Parathyroid adenoma (tissue), 2 donors: ENCODE data around the gene ASTN2.

Source experiments
- H2AFZ ChIP-seq: fragments of 300-600 bp; sonication (generic); one replicate; pipeline ENCODE4 v1.7.0; 2017; ENCODE audit warnings: antibody characterized with exemption, mild to moderate bottlenecking
- H3K27ac ChIP-seq: fragments of 300-600 bp; sonication (generic); one replicate; pipeline ENCODE4 v1.7.0; 2017
- H3K27me3 ChIP-seq: fragments of 300-600 bp; sonication (generic); one replicate; pipeline ENCODE4 v1.7.0; 2017; ENCODE audit warnings: low read length; ENCODE audit not compliant: control insufficient read depth, insufficient read depth
- H3K36me3 ChIP-seq: fragments of 300-600 bp; sonication (generic); one replicate; pipeline ENCODE4 v1.7.0; 2017; ENCODE audit warnings: low read length; ENCODE audit not compliant: control insufficient read depth, insufficient read depth
- H3K4me1 ChIP-seq: fragments of 300-600 bp; sonication (generic); one replicate; pipeline ENCODE4 v1.7.0; 2017; ENCODE audit warnings: control low read depth
- H3K4me2 ChIP-seq: fragments of 300-600 bp; sonication (generic); one replicate; pipeline ENCODE4 v1.7.0; 2017; ENCODE audit warnings: low read length
- H3K4me3 ChIP-seq: fragments of 300-600 bp; sonication (generic); one replicate; pipeline ENCODE4 v1.7.0; 2017; ENCODE audit warnings: low read depth, low read length
- H3K79me2 ChIP-seq: fragments of 300-600 bp; sonication (generic); one replicate; pipeline ENCODE4 v1.7.0; 2017; ENCODE audit warnings: control low read depth
- H3K9ac ChIP-seq: fragments of 300-600 bp; sonication (generic); one replicate; pipeline ENCODE4 v1.7.0; 2017; ENCODE audit warnings: mild to moderate bottlenecking
- H3K9me3 ChIP-seq: fragments of 300-600 bp; sonication (generic); one replicate; pipeline ENCODE4 v1.7.0; 2017; ENCODE audit warnings: low read length; ENCODE audit not compliant: control insufficient read depth
- TF ChIP-seq, protein P1 (sequence below): fragments of 300-600 bp; sonication (generic); IDR thresholded peaks from one replicate; pipeline ENCODE4 v1.7.0; 2017; ENCODE audit warnings: antibody characterized with exemption, mild to moderate bottlenecking
- donor health status: primary hyperparathyroidism.

Gene ASTN2

DNA sequence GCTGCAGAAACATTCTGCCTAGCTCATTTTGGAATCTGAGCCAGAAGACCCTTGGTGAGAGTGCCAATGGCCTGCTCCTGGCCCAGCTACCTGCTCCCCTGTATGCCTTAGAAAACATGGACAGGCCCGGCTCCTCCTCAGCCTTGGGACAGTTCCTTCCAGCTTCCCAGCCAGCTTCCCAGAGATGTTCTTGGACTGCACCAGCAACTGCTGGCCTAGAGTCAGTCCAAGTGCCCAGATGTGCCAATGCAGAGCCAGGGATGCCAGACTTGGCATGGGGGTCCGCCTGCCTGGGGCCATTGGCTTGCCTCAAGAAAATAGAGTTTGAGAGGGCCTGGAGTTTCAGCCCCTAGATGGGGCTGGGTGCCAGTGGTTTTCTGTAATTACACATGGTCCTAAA lies 870.0 kb downstream of the ASTN2 start:
- H3K4me2 ChIP-seq: no peak overlapping the region
- H3K4me3 ChIP-seq: no peak overlapping the region
- H3K36me3 ChIP-seq: no peaks in the 10 kb centered on the region
- H2AFZ ChIP-seq: no peak overlapping the region
- H3K9me3 ChIP-seq: no peaks in the 10 kb centered on the region
- no peaks in the 10 kb centered on the region for H3K27me3 ChIP-seq
- TF ChIP-seq, protein P1, sequence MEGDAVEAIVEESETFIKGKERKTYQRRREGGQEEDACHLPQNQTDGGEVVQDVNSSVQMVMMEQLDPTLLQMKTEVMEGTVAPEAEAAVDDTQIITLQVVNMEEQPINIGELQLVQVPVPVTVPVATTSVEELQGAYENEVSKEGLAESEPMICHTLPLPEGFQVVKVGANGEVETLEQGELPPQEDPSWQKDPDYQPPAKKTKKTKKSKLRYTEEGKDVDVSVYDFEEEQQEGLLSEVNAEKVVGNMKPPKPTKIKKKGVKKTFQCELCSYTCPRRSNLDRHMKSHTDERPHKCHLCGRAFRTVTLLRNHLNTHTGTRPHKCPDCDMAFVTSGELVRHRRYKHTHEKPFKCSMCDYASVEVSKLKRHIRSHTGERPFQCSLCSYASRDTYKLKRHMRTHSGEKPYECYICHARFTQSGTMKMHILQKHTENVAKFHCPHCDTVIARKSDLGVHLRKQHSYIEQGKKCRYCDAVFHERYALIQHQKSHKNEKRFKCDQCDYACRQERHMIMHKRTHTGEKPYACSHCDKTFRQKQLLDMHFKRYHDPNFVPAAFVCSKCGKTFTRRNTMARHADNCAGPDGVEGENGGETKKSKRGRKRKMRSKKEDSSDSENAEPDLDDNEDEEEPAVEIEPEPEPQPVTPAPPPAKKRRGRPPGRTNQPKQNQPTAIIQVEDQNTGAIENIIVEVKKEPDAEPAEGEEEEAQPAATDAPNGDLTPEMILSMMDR: no peak
- no peaks in the 10 kb centered on the region for H3K79me2 ChIP-seq
- no peaks in the 10 kb centered on the region for H3K4me1 ChIP-seq
- no peak overlapping the region for H3K27ac ChIP-seq
- H3K9ac ChIP-seq: no peak overlapping the region

DNA sequence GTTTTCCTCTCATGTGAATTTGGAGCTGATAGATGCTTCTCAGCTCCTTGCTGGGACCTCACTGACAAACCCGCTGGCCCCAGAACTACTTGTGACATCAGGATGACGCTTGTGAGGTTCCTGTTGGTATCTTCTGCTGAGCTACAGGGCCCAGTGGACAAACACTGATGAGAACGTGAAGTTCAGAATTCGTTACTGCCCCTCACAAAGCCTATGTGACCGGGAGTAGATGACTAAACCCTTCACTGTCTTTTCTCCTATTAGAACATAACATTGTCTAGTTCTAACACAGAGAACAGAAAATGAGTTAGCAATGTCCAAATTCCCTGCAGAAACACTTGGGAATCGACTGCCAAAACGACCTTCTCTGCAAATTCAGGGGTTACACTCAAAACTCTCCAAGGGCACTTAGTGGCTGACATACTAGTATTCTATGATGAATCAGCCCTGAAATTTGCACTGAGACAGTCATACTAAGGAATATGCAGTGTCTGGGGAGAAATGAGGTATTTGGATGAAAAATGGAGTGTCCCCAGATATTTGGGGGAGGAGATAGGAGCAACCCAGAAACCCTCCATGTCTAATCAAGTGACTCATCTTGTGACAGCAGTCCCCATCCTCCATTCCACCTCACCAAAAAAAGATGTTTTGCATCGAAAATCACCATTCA lies 871.0 kb downstream of the ASTN2 start:
- no peaks in the 10 kb centered on the region for H3K4me1 ChIP-seq
- H3K4me3 ChIP-seq: no peak overlapping the region
- no peak overlapping the region for H3K9ac ChIP-seq
- H2AFZ ChIP-seq: no peak overlapping the region
- H3K36me3 ChIP-seq: no peaks in the 10 kb centered on the region
- H3K27me3 ChIP-seq: no peaks in the 10 kb centered on the region
- no peak overlapping the region for H3K4me2 ChIP-seq
- H3K27ac ChIP-seq: no peak overlapping the region
- H3K79me2 ChIP-seq: no peaks in the 10 kb centered on the region
- H3K9me3 ChIP-seq: no peaks in the 10 kb centered on the region
- TF ChIP-seq, protein P1: no peak

- H3K79me2 ChIP-seq: no peaks in the 10 kb centered on the region
- no peaks in the 10 kb centered on the region for H3K4me1 ChIP-seq
- H3K4me2 ChIP-seq: no peak overlapping the region
- no peaks in the 10 kb centered on the region for H3K36me3 ChIP-seq
- H3K27me3 ChIP-seq: no peaks in the 10 kb centered on the region
- H2AFZ ChIP-seq: no peak overlapping the region
- TF ChIP-seq, protein P1: no peak
- H3K9ac ChIP-seq: no peak overlapping the region
- H3K27ac ChIP-seq: no peak overlapping the region
- no peaks in the 10 kb centered on the region for H3K9me3 ChIP-seq
- H3K4me3 ChIP-seq: no peak overlapping the region
Observed at GRCh38 chr9:116541402-116541801, 873.5 kb downstream of the ASTN2 start.

- no peak overlapping the region for H3K27ac ChIP-seq
- H3K9ac ChIP-seq: no peak overlapping the region
- no peaks in the 10 kb centered on the region for H3K9me3 ChIP-seq
- no peaks in the 10 kb centered on the region for H3K27me3 ChIP-seq
- H3K36me3 ChIP-seq: no peaks in the 10 kb centered on the region
- TF ChIP-seq, protein P1: no peak
- H3K4me2 ChIP-seq: no peak overlapping the region
- no peaks in the 10 kb centered on the region for H3K4me1 ChIP-seq
- no peaks in the 10 kb centered on the region for H3K79me2 ChIP-seq
- H2AFZ ChIP-seq: no peak overlapping the region
- no peak overlapping the region for H3K4me3 ChIP-seq
Observed at GRCh38 chr9:116539549-116539948, 875.3 kb downstream of the ASTN2 start.

DNA sequence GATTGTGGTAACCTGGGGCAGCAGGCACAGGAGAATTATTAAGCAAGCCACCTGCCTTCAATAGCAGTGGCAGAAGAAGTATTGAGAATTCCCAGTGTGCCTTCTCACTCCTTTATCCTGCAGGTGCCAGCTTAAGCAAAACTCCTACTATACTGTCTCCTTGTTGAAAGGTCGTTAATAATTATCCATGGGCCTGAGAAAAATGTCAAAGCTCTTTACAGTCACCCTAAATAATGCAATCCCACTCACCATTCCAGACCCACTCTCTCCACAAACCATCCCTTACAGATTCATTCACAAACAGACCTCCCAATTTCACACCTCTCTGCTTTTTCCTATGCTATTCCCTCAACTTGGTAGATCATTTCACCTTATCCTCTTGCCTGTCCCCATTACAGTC lies 889.2 kb downstream of the ASTN2 start:
- Histone ChIP-seq H2AFZ (no peak overlapping the region), H3K36me3 (no peaks in the 10 kb centered on the region), H3K27me3 (no peaks in the 10 kb centered on the region), H3K4me3 (no peak overlapping the region), H3K4me1 (no peaks in the 10 kb centered on the region), H3K27ac (no peak overlapping the region), H3K4me2 (no peak overlapping the region), H3K79me2 (no peaks in the 10 kb centered on the region), H3K9me3 (no peaks in the 10 kb centered on the region), H3K9ac (no peak overlapping the region)
- TF ChIP-seq, protein P1: no peak
